KG1 (cell line): Measurements from ENCODE around the gene TMPRSS5.

Experiments used
- DNase-seq: peaks from one replicate; lab custom pipeline; 2025; lab: John Stamatoyannopoulos, UW

The TMPRSS5 gene

GRCh38 chr11:113670149-113670830 lies 35.8 kb downstream of the TMPRSS5 start:
- DNase-seq: no peak

GRCh38 chr11:113668255-113668654 lies 37.9 kb downstream of the TMPRSS5 start:
- no peak for DNase-seq

- no peak for DNase-seq
These were observed 38.3 kb downstream of the TMPRSS5 start for GRCh38 chr11:113667801-113668200.

GRCh38 chr11:113666584-113666983 lies 39.5 kb downstream of the TMPRSS5 start:
- no peak for DNase-seq

GRCh38 chr11:113664981-113665710 lies 41.0 kb downstream of the TMPRSS5 start:
- DNase-seq: no peak

- DNase-seq: no peak
These were observed 41.8 kb downstream of the TMPRSS5 start for GRCh38 chr11:113664069-113664980.

- DNase-seq: no peak
These were observed 42.5 kb downstream of the TMPRSS5 start for GRCh38 chr11:113663567-113663966.

GRCh38 chr11:113655771-113656170 lies 50.3 kb downstream of the TMPRSS5 start:
- no peak for DNase-seq

- no peak for DNase-seq
These were observed 55.1 kb downstream of the TMPRSS5 start for GRCh38 chr11:113651023-113651422.

GRCh38 chr11:113649311-113649710 lies 56.8 kb downstream of the TMPRSS5 start:
- no peak for DNase-seq

GRCh38 chr11:113647856-113648255 lies 58.3 kb downstream of the TMPRSS5 start:
- DNase-seq: no peak

- DNase-seq: no peak
These were observed 59.0 kb downstream of the TMPRSS5 start for GRCh38 chr11:113647108-113647507.

- DNase-seq: no peak
These were observed 60.3 kb downstream of the TMPRSS5 start for GRCh38 chr11:113645593-113646349.

- DNase-seq: no peak
These were observed 61.5 kb downstream of the TMPRSS5 start for GRCh38 chr11:113644605-113645004.

- DNase-seq: no peak
These were observed 62.4 kb downstream of the TMPRSS5 start for GRCh38 chr11:113643701-113644100.

GRCh38 chr11:113643006-113643585 lies 63.0 kb downstream of the TMPRSS5 start:
- no peak for DNase-seq

GRCh38 chr11:113642090-113642489 lies 64.0 kb downstream of the TMPRSS5 start:
- DNase-seq: no peak

- DNase-seq: no peak
These were observed 67.7 kb downstream of the TMPRSS5 start for GRCh38 chr11:113638376-113638775.

- DNase-seq: no peak
These were observed 68.5 kb downstream of the TMPRSS5 start for GRCh38 chr11:113637636-113638035.
